ENCODE measurements around the gene DSTYK.

Gene DSTYK

DNA sequence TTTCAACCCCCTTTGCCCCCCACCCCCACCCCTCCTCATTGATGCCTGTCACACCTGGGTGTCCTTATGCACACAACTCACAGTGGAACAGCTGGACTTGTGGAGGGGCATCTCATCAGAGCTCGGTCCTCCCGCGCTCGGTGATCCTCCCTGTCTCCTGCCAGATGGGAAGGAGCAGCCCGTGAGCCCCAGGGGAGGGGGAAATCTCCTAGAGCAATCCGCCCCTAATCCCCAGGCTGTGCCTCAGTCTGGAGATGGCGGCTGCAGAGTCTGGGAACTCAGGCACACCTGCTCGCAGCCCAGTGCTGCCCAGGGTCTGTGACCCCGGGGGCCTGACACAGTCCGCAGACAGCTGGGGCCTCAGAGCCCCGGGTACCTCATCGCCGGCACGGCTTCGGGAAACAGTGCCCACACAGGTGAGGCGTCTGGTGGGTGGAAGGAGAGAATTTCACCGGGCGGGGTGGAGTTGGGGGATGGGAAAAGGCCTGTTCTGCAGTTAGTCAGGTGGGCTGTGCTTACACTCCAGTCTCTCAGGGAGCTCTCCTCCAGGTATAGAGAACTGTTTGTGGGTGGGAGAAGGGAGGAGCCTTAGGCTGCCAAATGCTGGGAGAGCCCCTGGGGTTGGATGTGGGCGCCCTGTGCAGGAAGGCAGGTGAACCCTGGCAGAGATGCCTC is 45.6 kb upstream of the DSTYK start:
- DNase-seq (ENCODE audit: insufficient read length, low spot score): peak; percentile 95
- no peak for FAIRE-seq
- TF ChIP-seq, protein P1, sequence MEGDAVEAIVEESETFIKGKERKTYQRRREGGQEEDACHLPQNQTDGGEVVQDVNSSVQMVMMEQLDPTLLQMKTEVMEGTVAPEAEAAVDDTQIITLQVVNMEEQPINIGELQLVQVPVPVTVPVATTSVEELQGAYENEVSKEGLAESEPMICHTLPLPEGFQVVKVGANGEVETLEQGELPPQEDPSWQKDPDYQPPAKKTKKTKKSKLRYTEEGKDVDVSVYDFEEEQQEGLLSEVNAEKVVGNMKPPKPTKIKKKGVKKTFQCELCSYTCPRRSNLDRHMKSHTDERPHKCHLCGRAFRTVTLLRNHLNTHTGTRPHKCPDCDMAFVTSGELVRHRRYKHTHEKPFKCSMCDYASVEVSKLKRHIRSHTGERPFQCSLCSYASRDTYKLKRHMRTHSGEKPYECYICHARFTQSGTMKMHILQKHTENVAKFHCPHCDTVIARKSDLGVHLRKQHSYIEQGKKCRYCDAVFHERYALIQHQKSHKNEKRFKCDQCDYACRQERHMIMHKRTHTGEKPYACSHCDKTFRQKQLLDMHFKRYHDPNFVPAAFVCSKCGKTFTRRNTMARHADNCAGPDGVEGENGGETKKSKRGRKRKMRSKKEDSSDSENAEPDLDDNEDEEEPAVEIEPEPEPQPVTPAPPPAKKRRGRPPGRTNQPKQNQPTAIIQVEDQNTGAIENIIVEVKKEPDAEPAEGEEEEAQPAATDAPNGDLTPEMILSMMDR (IDR thresholded peaks at IDR 0.05; ENCODE audit: insufficient read depth, missing control alignments): no peak

DNA sequence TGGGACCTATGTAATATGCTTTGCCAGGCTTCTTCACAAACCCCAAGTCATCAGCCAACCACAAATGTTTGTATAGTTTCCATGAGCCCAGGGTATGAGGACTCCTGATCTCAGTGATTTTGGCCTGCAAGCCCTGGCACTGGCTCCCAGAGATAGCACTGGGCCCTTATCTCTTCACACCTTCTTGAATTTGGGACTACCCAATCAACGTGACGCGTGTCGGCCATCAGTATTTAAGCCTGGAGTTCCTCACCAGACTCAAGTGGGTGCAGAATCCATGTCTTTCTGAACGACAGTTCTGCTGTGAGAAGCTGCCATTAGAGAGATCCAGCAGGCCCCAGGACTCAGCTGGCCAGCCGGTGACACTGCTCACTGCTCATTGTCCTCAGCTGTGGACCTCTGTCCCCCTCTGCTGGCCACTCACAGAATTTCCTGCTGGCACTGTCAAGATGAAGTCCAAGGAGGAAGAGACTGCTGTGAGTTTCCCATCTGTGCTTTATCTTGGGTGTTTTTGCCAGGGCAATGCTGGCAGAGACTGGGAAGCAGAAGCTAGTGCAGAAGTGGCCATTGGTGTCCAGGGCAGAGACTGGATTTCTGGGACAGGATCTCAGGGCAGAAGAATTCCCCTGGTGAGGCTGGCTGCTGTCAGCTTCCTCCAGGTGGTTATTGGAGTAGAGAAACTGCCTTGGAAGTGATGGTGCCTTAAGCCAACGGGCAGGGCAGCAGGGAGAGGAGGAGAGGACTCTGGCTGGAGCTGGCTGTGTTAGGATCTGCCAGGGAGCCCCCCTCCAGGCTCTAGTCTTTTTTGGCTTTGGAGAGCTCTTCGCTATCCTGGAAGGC is 44.7 kb upstream of the DSTYK start:
- TF ChIP-seq, protein P1 (IDR thresholded peaks at IDR 0.05; ENCODE audit: insufficient read depth, missing control alignments): peak; percentile 100
- DNase-seq (ENCODE audit: insufficient read length, low spot score): no peak
- FAIRE-seq: peak; percentile 84

DNA sequence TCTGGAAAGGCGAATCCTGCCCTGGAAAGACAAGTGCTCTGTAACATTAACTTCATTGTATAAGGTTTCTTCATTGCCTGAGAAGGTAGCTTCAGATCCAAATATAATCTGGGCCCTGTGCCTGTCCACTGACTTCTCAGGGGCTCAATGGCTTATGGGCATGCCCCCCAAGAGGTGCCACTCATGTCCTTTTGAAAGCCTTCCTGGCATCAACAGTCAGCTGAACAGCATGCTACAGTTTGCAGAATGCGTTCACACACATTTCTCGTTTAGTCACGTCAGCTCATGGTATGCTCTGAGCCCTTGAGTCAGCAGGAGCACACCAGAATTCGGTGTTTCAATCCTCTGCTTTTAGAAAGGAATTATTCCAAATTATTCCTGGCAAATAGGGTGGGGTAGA is 40.1 kb upstream of the DSTYK start:
- FAIRE-seq (no peak), DNase-seq (ENCODE audit: insufficient read length, low spot score) (no peak)
- TF ChIP-seq, protein P1 (IDR thresholded peaks at IDR 0.05; ENCODE audit: insufficient read depth, missing control alignments): no peak

DNA sequence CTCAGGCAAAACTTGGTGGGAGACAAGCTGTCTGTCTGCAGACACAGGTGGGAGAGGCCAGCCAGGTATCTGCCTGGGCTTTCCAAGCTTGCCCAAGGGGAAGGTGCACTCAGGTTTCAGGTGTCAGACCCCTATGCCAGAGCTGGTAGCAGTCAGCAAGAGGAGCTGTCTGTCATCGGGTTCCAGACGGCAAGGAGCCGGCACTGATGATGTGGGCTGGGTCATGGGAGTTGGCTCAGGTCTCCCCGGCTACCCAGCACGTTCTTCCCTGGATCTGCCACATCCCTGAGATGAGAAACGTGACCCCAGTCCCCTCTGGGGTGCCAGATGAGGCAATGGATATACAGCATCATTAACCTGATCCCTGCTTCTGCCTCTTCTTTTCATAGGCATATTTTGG is 39.2 kb upstream of the DSTYK start:
- TF ChIP-seq, protein P1 (IDR thresholded peaks at IDR 0.05; ENCODE audit: insufficient read depth, missing control alignments): no peak
- no peak for DNase-seq (ENCODE audit: insufficient read length, low spot score)
- FAIRE-seq: no peak

DNA sequence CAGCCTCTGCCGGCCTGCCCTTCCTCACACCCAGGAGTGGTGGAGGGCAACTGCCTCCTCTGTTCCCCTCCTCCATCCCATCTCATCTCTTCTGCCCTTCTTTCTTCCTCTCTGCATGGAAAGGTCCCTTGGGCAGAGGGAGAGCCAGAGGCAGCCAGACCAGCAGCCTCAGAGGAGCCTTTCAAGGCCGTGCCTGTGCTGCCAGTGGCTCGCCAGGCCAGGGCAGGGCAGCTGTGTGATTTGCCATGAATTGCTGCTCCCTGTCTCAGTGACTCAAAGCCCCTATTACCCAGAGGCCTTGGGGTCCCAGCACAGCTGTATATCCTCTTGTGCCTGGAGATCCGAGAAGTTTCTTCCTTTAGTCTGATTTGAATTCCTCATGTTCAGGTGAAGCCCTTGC is 38.1 kb upstream of the DSTYK start:
- DNase-seq (ENCODE audit: insufficient read length, low spot score): no peak
- FAIRE-seq: no peak
- TF ChIP-seq, protein P1 (IDR thresholded peaks at IDR 0.05; ENCODE audit: insufficient read depth, missing control alignments): no peak

DNA sequence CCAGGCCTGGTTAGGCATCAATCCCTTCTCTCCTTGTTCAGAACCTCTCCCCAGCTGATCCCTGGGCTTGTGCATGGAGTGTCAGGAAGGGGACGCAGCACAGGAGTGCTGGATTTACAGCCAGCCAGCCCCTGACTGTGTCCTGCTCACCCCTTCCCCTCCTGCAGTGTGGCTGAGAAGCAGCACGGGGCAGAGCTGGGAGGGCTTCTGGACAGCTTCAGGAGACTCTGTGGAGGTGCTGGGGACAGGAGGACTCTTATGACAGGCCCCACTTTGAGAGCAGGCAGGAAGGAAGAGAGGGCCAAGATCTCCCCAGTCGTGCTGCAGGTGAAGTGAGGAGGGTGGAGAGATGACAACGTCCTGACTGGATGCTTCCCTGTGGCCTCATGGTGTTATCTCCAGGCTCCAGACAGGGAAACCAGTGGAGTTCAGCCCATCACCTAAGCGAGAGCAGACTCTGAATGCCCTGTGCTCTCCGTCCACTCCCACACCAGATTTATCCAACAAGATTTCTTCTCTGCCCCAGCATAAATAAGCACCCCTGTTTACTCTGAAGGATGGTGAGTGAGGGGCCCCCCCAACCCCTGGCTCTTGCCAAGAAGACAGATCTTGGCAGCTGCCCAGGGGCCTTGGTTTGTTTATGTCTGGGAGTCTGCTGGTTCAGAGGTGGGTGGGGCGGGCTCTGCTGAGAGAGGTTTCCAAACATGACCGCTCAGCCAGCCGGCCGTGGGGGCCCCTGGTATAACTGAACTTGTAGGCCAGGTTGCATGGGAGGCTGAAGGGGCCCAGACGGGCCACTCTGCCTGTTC is 37.5 kb upstream of the DSTYK start:
- FAIRE-seq (no peak), DNase-seq (ENCODE audit: insufficient read length, low spot score) (no peak)
- TF ChIP-seq, protein P1 (IDR thresholded peaks at IDR 0.05; ENCODE audit: insufficient read depth, missing control alignments): no peak

All from D721Med (cell line).